Gastrocnemius medialis (tissue), 4 donors: ENCODE measurements around the gene FGF23.

ENCODE experiments used
- POLR2A ChIP-seq, 2 donors: fragments of 450-650 bp; IDR thresholded peaks; one replicate each; pipeline ENCODE4 v1.6.1; 2017; ENCODE audit warnings: antibody characterized with exemption in 2 of 2, mild to moderate bottlenecking in 2 of 2, moderate library complexity in 2 of 2
- TF ChIP-seq, protein P1 (sequence below), 5 experiments: fragments of 450-650 bp in 3 of 5; fragments of 200-600 bp in 2 of 5; sonication (generic) in 2 of 5; IDR thresholded peaks in 4 of 5; conservative IDR thresholded peaks in 1 of 5; 1 replicate in 4 of 5; 2 replicates in 1 of 5; pipeline ENCODE4 v1.5.1; 2016 to 2019; ENCODE audit warnings: antibody characterized with exemption in 5 of 5, mild to moderate bottlenecking in 3 of 5, moderate library complexity in 3 of 5

DNA sequence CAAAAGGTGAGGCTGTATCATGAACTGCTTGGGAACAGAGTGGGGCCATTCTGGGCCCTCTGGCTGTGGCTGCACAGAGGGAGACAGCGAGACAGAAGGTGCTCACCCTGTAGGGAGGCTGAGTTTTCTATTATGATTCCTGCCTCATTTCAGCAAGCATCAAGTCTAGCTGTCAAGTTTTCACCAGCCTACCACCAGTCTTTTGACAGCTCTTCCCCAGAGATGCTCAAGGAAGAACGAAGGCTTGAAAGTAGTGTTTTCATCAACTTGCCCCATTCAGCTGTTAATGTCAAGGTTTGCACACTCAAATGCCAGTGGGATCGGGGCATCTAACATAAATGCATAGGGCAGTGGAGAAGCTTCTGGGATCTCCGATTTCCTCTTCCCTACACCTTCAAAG, 10.0 kb downstream of the FGF23 start:
- TF ChIP-seq, protein P1, sequence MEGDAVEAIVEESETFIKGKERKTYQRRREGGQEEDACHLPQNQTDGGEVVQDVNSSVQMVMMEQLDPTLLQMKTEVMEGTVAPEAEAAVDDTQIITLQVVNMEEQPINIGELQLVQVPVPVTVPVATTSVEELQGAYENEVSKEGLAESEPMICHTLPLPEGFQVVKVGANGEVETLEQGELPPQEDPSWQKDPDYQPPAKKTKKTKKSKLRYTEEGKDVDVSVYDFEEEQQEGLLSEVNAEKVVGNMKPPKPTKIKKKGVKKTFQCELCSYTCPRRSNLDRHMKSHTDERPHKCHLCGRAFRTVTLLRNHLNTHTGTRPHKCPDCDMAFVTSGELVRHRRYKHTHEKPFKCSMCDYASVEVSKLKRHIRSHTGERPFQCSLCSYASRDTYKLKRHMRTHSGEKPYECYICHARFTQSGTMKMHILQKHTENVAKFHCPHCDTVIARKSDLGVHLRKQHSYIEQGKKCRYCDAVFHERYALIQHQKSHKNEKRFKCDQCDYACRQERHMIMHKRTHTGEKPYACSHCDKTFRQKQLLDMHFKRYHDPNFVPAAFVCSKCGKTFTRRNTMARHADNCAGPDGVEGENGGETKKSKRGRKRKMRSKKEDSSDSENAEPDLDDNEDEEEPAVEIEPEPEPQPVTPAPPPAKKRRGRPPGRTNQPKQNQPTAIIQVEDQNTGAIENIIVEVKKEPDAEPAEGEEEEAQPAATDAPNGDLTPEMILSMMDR (IDR thresholded peaks at IDR 0.05 in 4 of 5, conservative IDR thresholded peaks at IDR 0.05 in 1 of 5), result no peak
- no peak for TF ChIP-seq POLR2A (IDR thresholded peaks at IDR 0.05)
